Activated CD8-positive, alpha-beta T cell treated with anti-CD3 and anti-CD28 coated beads for 36 hours (primary cell): ENCODE data around the gene FZD10. TPM values are rescaled to one million over a fixed set of nuclear protein-coding genes. Genes with fewer than 3 reads are reported as not detected.

Source experiments
- ATAC-seq: fragments of 200-7000 bp; cut with Tn5 transposase; one replicate; pipeline ENCODE4 v1.10.0; 2021; ENCODE audit warnings: mild to moderate bottlenecking, moderate library complexity
- CTCF ChIA-PET: fragments of 350-600 bp; sonication (Branson Sonifier 250); formaldehyde crosslinking; loops from one replicate; lab custom pipeline; 2021; ENCODE audit warnings: antibody characterized with exemption; lab: Charles Lee
- POLR2A ChIA-PET: fragments of 350-600 bp; sonication (Branson Sonifier 250); formaldehyde crosslinking; loops from one replicate; lab custom pipeline; 2021; ENCODE audit warnings: antibody characterized with exemption; lab: Charles Lee
- DNase-seq: peaks from one replicate; pipeline ENCODE4 v3.0.0-alpha.2; 2020
- H3K27ac Mint-ChIP-seq: one replicate; pipeline ENCODE4 v1.8.0; 2021; ENCODE audit warnings: mild to moderate bottlenecking, mixed read lengths
- H3K27me3 Mint-ChIP-seq: one replicate; pipeline ENCODE4 v1.8.0; 2021; ENCODE audit warnings: mixed read lengths
- H3K36me3 Mint-ChIP-seq: one replicate; pipeline ENCODE4 v1.8.0; 2021; ENCODE audit warnings: low read depth, mixed read lengths
- H3K4me1 Mint-ChIP-seq: one replicate; pipeline ENCODE4 v1.8.0; 2021; ENCODE audit warnings: low read depth, mixed read lengths
- H3K4me3 Mint-ChIP-seq: one replicate; pipeline ENCODE4 v1.8.0; 2021; ENCODE audit warnings: mild to moderate bottlenecking, moderate library complexity, mixed read lengths
- H3K9me3 Mint-ChIP-seq: one replicate; pipeline ENCODE4 v1.8.0; 2021; ENCODE audit warnings: mixed read lengths
- intact Hi-C: fragments of 100-400 bp; cut with micrococcal nuclease; formaldehyde crosslinking; loops from one replicate; pipeline ENCODE4 v1.10.0; 2022
- total RNA-seq, 2 experiments: library from RNA; stranded (reverse); gene quantifications; one replicate each; pipeline ENCODE4 v1.2.3, GENCODE V29; 2021
- TF ChIP-seq, protein P1 (sequence below): fragments of 200-600 bp; IDR thresholded peaks from one replicate; pipeline ENCODE4 v1.8.0; 2022; ENCODE audit warnings: antibody characterized with exemption, mild to moderate bottlenecking

FZD10 gene
- total RNA-seq, 2 experiments from 2014 or later: not detected

DNA sequence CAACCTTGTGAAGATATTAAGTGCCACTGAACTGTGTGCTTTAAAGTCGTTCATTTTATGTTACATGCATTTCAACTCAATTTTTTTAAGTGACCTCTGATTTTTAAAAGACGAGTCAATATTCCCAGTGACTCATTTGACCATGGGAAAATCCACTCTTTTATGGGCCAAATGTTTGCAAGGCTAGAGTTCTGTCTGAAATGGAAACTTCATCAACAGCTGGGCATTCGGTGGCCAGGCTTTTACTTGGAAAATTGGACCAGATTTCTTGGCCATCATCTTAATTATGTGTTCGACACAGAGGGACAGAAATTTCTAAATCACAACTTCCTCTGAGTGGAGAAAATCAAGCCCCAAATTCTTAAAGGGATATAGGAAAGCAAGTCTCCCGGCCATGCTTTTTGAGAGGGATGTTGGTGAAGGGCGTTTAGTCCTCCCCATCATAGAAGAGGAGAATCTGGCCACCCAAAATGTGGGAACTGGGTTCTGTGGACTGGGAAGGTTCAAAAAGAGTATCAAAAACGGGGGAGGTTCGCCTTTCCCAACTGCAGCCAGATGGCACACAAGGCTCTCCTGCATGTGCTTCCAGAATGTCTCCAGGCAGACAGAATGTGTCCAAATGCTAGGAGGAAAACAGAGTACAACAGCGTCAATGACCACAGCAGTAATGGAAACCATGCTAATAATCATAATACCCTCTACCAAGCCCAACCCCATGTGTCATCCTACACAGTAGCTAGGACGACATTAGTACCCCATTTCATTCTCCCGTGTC is 40.9 kb upstream of the FZD10 start:
- Mint-ChIP-seq H3K36me3 (no peaks in the 10 kb centered on the region), H3K4me1 (no peaks in the 10 kb centered on the region), H3K27me3 (peaks cover 8% of the 10 kb centered on the region), H3K27ac (no peak overlapping the region), H3K4me3 (no peak overlapping the region), H3K9me3 (no peaks in the 10 kb centered on the region)
- intact Hi-C loops: no loop called here
- ChIA-PET CTCF (no interaction called here), POLR2A (no interaction called here)
- TF ChIP-seq, protein P1, sequence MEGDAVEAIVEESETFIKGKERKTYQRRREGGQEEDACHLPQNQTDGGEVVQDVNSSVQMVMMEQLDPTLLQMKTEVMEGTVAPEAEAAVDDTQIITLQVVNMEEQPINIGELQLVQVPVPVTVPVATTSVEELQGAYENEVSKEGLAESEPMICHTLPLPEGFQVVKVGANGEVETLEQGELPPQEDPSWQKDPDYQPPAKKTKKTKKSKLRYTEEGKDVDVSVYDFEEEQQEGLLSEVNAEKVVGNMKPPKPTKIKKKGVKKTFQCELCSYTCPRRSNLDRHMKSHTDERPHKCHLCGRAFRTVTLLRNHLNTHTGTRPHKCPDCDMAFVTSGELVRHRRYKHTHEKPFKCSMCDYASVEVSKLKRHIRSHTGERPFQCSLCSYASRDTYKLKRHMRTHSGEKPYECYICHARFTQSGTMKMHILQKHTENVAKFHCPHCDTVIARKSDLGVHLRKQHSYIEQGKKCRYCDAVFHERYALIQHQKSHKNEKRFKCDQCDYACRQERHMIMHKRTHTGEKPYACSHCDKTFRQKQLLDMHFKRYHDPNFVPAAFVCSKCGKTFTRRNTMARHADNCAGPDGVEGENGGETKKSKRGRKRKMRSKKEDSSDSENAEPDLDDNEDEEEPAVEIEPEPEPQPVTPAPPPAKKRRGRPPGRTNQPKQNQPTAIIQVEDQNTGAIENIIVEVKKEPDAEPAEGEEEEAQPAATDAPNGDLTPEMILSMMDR: no peak
- no peak for ATAC-seq
- DNase-seq: no peak

DNA sequence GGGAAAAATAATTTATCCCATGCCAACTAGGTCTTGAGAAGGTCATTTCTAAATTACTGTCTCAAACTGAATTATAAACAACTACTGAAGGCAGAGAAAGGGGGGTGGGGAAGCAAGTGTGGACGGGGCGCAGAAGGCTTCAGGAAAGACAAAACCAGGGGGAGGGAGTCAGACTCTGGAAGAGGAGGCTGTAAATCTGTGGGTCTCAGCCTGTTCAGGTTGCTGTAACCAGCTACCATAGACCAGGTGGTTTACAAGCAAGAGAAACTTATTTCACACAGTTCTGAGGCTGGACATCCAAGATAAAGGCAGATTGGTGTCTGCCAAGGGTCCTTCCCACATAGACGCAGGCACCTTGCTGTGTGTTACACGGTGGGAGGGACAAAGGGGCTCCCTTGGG is 39.9 kb upstream of the FZD10 start:
- TF ChIP-seq, protein P1: no peak
- ChIA-PET CTCF (no interaction called here), POLR2A (no interaction called here)
- Mint-ChIP-seq H3K27me3 (peaks cover 8% of the 10 kb centered on the region), H3K36me3 (no peaks in the 10 kb centered on the region), H3K9me3 (no peaks in the 10 kb centered on the region), H3K4me3 (no peak overlapping the region), H3K27ac (no peak overlapping the region), H3K4me1 (no peaks in the 10 kb centered on the region)
- intact Hi-C loops: no loop called here
- ATAC-seq (no peak), DNase-seq (no peak)

DNA sequence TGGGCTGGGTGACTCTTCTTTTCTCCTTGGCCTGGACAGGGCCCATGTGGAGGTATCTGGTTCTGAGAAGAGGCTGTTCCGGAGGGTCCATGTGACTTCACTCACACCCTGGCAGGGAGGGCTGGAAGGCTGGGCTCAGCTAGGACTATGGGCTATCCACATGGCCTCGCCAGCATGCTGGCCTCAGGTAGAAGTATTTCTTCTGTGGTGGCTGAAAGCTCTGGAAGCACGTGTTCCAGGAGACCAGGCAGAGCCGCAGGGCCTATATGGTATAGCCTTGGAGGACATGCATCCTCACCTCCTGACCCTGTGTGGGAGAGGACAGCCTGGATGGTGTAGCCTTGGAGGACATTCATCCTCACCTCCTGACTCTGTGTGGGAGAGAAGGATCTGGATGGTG is 38.2 kb upstream of the FZD10 start:
- no peak overlapping the region for H3K27ac Mint-ChIP-seq
- no peak overlapping the region for H3K4me3 Mint-ChIP-seq
- H3K9me3 Mint-ChIP-seq: no peaks in the 10 kb centered on the region
- POLR2A ChIA-PET: no interaction called here
- H3K36me3 Mint-ChIP-seq: no peaks in the 10 kb centered on the region
- no peaks in the 10 kb centered on the region for H3K4me1 Mint-ChIP-seq
- intact Hi-C loops: no loop called here
- CTCF ChIA-PET: no interaction called here
- DNase-seq: no peak
- TF ChIP-seq, protein P1: no peak
- peaks cover 8% of the 10 kb centered on the region for H3K27me3 Mint-ChIP-seq
- no peak for ATAC-seq

DNA sequence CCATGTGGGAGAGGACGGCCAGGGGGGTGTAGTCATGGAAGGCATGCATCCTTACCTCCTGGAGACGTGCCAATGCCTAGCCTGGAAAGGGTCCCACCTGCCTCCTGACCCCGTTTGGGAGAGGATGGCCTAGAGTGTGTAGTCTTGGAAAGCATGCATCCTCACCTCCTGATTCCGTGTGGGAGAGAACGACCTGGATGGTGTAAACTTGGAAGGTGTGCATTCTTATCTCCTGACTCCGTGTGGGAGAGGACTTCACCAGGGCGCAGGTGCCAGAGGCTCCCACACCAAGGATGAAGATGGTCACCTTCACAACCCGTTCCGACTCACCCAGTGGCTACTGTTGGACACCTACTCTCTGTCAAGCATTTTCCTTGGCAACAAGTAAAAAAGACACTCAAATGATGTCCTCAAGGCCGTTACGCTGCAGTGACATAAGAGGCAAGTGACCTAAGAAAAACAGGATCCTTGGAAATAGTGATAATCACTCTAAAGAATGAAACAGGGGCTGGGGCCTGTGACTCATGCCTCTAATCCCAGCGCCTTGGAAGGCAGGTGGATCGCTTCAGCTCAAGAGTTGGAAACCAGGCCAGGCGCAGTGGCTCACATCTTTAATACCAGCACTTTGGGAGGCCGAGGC is 37.5 kb upstream of the FZD10 start:
- H3K9me3 Mint-ChIP-seq: no peaks in the 10 kb centered on the region
- ChIA-PET CTCF (no interaction called here), POLR2A (no interaction called here)
- intact Hi-C loops: no loop called here
- no peak for ATAC-seq
- H3K4me3 Mint-ChIP-seq: no peak overlapping the region
- no peaks in the 10 kb centered on the region for H3K4me1 Mint-ChIP-seq
- TF ChIP-seq, protein P1: no peak
- no peaks in the 10 kb centered on the region for H3K36me3 Mint-ChIP-seq
- no peak for DNase-seq
- H3K27me3 Mint-ChIP-seq: peaks cover 7% of the 10 kb centered on the region
- no peak overlapping the region for H3K27ac Mint-ChIP-seq

DNA sequence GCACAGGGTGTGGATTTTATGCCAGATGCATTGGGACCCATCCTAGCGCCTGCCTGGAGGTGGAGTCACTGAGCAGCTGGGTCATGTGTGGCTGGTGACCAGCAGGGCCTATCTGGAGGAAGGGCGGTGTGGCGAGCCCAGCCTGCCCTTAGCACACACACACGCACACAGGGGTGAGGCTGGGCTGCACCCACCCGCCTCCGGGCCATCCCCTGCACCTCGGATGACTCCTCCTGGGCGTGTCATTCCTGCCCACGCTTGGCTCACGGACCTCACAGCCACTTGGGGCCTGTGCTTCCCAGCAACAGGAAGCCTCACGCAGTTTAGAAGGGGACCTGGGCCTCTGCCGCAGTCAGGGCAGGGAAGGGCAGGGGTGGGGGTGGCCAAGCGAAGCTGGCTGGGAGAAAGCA is 36.2 kb upstream of the FZD10 start:
- H3K27me3 Mint-ChIP-seq: peaks cover 3% of the 10 kb centered on the region
- H3K27ac Mint-ChIP-seq: no peak overlapping the region
- ChIA-PET CTCF (no interaction called here), POLR2A (no interaction called here)
- peak; percentile 39 for ATAC-seq
- no peak overlapping the region for H3K4me3 Mint-ChIP-seq
- intact Hi-C loops: no loop called here
- H3K36me3 Mint-ChIP-seq: no peaks in the 10 kb centered on the region
- no peaks in the 10 kb centered on the region for H3K4me1 Mint-ChIP-seq
- TF ChIP-seq, protein P1: no peak
- H3K9me3 Mint-ChIP-seq: no peaks in the 10 kb centered on the region
- peak; percentile 9 for DNase-seq
